ENCODE measurements around the gene CDA.

CDA gene

DNA sequence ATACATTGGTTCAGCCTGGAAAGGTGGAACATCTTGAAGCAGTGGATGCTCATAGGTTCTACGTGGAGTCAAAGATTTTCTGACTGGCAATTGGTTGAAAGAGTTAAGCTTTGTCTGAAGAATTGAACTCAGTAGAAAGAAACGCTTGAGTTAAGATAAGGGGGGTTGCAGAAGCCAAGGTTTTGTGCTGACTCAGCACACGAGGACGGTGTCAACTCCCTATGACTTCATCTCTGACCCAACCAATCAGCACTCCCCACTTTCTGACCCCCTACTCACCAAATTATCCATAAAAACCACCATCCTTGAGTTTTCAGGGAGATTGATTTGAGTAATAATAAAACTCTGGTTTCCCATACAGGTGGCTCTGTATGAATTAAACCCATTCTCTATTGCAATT, 41.8 kb downstream of the CDA start:
- H3K27ac Mint-ChIP-seq: peak overlapping the region in 2 of 3 experiments; percentile 62 to 69
- no peaks in the 10 kb centered on the region for H3K9me3 Mint-ChIP-seq
- TF ChIP-seq, protein P1, sequence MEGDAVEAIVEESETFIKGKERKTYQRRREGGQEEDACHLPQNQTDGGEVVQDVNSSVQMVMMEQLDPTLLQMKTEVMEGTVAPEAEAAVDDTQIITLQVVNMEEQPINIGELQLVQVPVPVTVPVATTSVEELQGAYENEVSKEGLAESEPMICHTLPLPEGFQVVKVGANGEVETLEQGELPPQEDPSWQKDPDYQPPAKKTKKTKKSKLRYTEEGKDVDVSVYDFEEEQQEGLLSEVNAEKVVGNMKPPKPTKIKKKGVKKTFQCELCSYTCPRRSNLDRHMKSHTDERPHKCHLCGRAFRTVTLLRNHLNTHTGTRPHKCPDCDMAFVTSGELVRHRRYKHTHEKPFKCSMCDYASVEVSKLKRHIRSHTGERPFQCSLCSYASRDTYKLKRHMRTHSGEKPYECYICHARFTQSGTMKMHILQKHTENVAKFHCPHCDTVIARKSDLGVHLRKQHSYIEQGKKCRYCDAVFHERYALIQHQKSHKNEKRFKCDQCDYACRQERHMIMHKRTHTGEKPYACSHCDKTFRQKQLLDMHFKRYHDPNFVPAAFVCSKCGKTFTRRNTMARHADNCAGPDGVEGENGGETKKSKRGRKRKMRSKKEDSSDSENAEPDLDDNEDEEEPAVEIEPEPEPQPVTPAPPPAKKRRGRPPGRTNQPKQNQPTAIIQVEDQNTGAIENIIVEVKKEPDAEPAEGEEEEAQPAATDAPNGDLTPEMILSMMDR (IDR thresholded peaks at IDR 0.05; ENCODE audit: unreplicated experiment in 3 of 3): no peak
- no peaks in the 10 kb centered on the region for H3K27me3 Mint-ChIP-seq (ENCODE audit: low read depth)
- H3K4me1 Mint-ChIP-seq: peaks cover 32% of the 10 kb centered on the region
- peak overlapping the region in 2 of 3 experiments; percentile 68 to 82 for H3K4me3 Mint-ChIP-seq
- no peaks in the 10 kb centered on the region for H3K36me3 Mint-ChIP-seq (ENCODE audit: low read depth)

GRCh38 chr1:20632386-20632785, 43.5 kb downstream of the CDA start:
- H3K36me3 Mint-ChIP-seq (ENCODE audit: low read depth): peaks cover 7% of the 10 kb centered on the region
- H3K27ac Mint-ChIP-seq: peak overlapping the region; percentile 80 to 95 (median 84)
- TF ChIP-seq, protein P1 (IDR thresholded peaks at IDR 0.05; ENCODE audit: unreplicated experiment in 3 of 3): no peak
- peak overlapping the region; percentile 79 to 92 (median 87) for H3K4me3 Mint-ChIP-seq
- no peaks in the 10 kb centered on the region for H3K9me3 Mint-ChIP-seq
- H3K4me1 Mint-ChIP-seq: peaks cover 30% of the 10 kb centered on the region
- H3K27me3 Mint-ChIP-seq (ENCODE audit: low read depth): no peaks in the 10 kb centered on the region

DNA sequence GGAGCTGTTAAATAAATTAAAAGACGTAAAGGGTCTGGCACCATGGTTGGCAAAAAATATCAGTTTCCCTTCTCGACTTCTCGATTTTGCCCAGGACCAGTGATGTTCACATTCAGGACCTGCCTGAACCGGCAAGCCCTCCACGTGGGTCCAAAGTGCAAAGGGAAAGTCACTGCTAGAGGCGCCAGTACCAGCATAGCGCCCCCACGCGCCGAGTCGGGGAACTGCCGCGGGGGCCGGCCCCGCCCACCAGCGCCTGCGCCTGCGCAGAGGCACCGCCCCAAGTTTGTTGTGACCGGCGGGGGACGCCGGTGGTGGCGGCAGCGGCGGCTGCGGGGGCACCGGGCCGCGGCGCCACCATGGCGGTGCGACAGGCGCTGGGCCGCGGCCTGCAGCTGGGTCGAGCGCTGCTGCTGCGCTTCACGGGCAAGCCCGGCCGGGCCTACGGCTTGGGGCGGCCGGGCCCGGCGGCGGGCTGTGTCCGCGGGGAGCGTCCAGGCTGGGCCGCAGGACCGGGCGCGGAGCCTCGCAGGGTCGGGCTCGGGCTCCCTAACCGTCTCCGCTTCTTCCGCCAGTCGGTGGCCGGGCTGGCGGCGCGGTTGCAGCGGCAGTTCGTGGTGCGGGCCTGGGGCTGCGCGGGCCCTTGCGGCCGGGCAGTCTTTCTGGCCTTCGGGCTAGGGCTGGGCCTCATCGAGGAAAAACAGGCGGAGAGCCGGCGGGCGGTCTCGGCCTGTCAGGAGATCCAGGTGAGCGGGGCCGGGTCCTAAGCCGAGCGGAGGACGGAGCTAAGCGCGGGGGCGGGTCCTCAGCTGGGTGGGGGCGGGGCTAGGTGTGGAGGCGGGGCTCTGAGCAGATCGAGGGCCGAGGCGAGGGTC, 44.5 kb downstream of the CDA start, which contains the start of gene PINK1:
PINK1 (plus strand) TSS at position 269 of the 875 bp plus-strand sequence; CDS start at position 360, 91 bp downstream.
- H3K4me1 Mint-ChIP-seq: peaks cover 27% of the 10 kb centered on the region
- H3K9me3 Mint-ChIP-seq: no peaks in the 10 kb centered on the region
- H3K27ac Mint-ChIP-seq: peak within 1 kb of the TSS; percentile 86 to 95 (median 95)
- TF ChIP-seq, protein P1 (IDR thresholded peaks at IDR 0.05; ENCODE audit: unreplicated experiment in 3 of 3): peak; percentile 99 to 100 (median 99)
- H3K36me3 Mint-ChIP-seq (ENCODE audit: low read depth): peaks cover 12% of the 10 kb centered on the region
- H3K4me3 Mint-ChIP-seq: peak within 1 kb of the TSS; percentile 91 to 96 (median 96)
- no peaks in the 10 kb centered on the region for H3K27me3 Mint-ChIP-seq (ENCODE audit: low read depth)

DNA sequence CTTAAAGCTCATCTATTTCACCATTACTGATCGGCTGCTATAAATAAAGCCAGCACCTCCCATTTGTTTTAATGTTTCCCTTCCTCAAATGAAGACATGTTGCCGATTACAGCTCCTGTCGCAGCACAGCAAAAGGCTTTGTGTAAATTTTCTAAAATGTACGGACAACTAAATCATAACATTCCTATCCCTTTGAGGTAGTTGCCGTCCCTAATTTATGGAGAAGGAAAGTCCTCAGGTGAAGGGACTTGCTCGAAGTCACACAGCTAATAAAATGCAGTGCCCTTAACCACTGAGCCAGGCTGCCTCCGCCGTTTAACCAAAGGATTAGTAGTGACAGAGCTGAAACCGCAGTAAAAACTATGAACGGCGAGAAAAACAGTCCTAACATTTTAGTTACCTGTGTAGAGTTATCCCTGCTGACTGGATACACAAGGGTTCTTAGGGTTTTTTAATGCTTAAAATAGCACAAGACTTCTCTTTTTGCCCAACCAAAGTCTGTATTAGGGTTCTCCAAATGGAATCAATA, 45.2 kb downstream of the CDA start:
- H3K36me3 Mint-ChIP-seq (ENCODE audit: low read depth): peaks cover 19% of the 10 kb centered on the region

GRCh38 chr1:20634594-20635084, 45.7 kb downstream of the CDA start:
- H3K4me3 Mint-ChIP-seq: peak overlapping the region; percentile 91 to 96 (median 96)
- peak overlapping the region; percentile 86 to 95 (median 95) for H3K27ac Mint-ChIP-seq
- peaks cover 21% of the 10 kb centered on the region for H3K36me3 Mint-ChIP-seq (ENCODE audit: low read depth)
- H3K9me3 Mint-ChIP-seq: no peaks in the 10 kb centered on the region
- TF ChIP-seq, protein P1 (IDR thresholded peaks at IDR 0.05; ENCODE audit: unreplicated experiment in 3 of 3): no peak
- H3K4me1 Mint-ChIP-seq: peaks cover 27% of the 10 kb centered on the region
- no peaks in the 10 kb centered on the region for H3K27me3 Mint-ChIP-seq (ENCODE audit: low read depth)

More for the DNA sequence above, 45.2 kb downstream of the CDA start:
- TF ChIP-seq, protein P1 (IDR thresholded peaks at IDR 0.05; ENCODE audit: unreplicated experiment in 3 of 3): no peak
- Mint-ChIP-seq H3K27ac (peak overlapping the region; percentile 86 to 95 (median 95)), H3K4me3 (peak overlapping the region; percentile 91 to 96 (median 96)), H3K27me3 (ENCODE audit: low read depth) (no peaks in the 10 kb centered on the region), H3K4me1 (peaks cover 27% of the 10 kb centered on the region), H3K9me3 (no peaks in the 10 kb centered on the region)

Data from nephron (organoid).